LHCN-M2 (cell line): ENCODE data around the gene SLC19A2. TPM values are rescaled to one million over a fixed set of nuclear protein-coding genes. Genes with fewer than 3 reads are reported as not detected.
"Not testable (repeated sequence)": the region's sequence is repeated elsewhere in the genome, so short reads cannot be mapped to it uniquely, and the experiment has no call there.

Experiments
- DNase-seq: peaks from one replicate; pipeline ENCODE4 v3.0.0-alpha.2; 2012; ENCODE audit warnings: low read depth
- polyA plus RNA-seq: library from polyadenylated mRNA; unstranded; fragments of >200 nt; gene quantifications from one replicate; pipeline ENCODE4 v1.2.1, GENCODE V29; 2012; ENCODE audit warnings: missing spikeins
- total RNA-seq: library from RNA; depleted of rRNA; stranded (reverse); fragments of >200 nt; gene quantifications from 2 replicates; pipeline ENCODE4 v1.2.3, GENCODE V29; 2014; rRNA removed

The SLC19A2 gene, protein sequence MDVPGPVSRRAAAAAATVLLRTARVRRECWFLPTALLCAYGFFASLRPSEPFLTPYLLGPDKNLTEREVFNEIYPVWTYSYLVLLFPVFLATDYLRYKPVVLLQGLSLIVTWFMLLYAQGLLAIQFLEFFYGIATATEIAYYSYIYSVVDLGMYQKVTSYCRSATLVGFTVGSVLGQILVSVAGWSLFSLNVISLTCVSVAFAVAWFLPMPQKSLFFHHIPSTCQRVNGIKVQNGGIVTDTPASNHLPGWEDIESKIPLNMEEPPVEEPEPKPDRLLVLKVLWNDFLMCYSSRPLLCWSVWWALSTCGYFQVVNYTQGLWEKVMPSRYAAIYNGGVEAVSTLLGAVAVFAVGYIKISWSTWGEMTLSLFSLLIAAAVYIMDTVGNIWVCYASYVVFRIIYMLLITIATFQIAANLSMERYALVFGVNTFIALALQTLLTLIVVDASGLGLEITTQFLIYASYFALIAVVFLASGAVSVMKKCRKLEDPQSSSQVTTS
- total RNA-seq = 9.6 and 12.2 TPM in 2 replicates
- polyA plus RNA-seq = 1.2 TPM

DNA sequence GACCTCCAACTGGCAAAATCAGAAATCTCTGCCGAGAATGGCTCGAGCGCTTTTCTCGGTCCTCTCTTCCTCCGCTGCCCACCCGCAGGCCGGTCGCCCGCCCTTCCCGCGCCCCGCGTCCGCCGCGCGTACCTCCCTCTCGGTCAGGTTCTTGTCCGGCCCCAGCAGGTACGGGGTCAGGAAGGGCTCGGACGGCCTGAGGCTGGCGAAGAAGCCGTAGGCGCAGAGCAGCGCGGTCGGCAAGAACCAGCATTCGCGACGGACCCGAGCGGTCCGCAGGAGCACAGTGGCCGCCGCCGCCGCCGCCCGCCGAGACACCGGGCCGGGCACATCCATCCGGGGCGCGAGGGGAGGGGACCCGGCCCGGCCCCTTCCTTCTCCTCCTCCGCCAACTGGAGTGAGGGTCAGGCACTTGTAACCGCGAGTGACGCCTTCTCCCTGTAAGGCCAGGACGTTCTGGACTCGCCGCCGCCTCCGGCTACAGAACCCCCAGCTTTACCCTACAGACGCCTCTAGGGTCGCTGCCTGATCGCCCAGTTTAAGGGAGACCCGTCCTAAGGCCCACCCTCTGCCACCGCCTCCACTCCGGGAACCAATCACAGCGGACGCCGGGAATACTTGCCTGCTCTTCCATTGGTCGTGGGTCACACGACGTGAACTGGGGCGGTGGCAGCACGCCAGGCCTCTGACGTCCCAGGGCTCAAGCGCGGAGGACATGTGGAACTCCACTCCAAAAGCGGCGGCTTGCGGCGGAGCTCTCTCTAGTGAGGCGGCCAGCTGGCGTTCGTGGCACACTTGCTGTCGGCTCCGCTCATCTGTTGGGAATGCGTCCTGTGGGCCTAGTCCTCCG lies at the start of gene SLC19A2:
Gene SLC19A2, minus strand, starts transcription at position 514 of the 850 bp plus-strand sequence. Its CDS starts 178 bp downstream, at position 336.
- DNase-seq = peak; percentile 100

DNA sequence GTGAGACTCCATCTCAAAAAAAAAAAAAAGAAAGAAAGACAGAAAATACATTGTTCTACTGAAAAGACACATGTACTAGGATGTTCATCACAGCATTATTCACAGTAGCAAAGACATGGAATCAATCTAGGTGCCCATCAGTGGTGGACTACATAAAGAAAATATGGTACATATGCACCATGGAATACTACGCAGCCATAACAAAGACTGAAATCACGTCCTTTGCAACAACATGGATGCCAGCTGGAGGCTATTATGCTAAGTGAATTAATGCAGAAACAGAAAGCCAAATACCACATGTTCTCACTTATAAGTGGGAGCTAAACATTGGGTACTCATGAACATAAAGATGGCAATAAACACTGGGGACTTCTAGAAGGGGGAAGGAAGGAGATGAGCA lies 48.9 kb upstream of the SLC19A2 start:
- DNase-seq = no peak

DNA sequence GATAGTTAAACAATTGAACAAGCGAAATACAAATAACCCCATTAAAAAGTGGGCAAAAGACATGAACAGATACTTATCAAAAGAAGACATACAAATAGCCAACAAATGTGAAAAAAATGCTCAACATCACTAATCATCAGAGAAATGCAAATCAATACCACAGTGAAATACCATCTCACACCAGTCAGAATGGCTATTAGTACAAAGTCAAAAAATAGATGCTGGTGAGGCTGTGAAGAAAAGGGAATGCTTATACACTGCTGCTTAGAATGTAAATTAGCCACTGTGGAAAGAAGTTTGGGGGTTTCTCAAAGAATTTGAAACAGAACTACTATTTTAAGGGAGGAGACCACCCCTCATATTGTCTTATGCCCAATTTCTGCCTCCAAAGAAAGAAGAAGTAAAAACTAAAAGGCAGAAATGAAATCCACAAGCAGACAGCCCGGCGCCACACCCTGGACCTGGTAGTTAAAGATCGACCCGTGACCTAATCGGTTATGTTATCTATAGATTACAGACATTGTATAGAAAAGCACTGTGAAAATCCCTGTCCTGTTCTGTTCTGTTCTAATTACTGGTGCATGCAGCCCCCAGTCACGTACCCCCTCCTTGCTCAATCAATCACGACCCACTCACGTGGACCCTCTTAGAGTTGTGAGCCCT lies 47.9 kb upstream of the SLC19A2 start:
- not testable (repeated sequence) for DNase-seq

DNA sequence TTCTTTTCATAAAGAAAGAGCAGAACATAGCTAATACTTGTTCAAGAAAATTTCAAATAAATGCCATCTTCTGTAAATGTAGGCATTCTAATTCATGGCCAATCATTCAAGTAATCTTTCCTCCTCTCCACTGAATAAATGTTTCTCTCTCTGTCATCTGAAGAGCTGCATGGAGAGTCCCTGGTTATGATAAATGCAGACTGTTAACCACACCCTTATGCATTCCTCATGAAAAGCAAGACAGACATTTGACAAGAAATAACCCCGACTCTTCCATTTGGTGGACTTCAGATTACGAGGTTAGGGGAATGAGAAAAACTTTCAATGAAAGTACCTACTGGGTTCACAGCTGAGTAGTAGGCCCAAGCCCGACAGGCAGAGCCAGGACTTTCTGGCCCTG lies 44.7 kb upstream of the SLC19A2 start:
- no peak for DNase-seq

DNA sequence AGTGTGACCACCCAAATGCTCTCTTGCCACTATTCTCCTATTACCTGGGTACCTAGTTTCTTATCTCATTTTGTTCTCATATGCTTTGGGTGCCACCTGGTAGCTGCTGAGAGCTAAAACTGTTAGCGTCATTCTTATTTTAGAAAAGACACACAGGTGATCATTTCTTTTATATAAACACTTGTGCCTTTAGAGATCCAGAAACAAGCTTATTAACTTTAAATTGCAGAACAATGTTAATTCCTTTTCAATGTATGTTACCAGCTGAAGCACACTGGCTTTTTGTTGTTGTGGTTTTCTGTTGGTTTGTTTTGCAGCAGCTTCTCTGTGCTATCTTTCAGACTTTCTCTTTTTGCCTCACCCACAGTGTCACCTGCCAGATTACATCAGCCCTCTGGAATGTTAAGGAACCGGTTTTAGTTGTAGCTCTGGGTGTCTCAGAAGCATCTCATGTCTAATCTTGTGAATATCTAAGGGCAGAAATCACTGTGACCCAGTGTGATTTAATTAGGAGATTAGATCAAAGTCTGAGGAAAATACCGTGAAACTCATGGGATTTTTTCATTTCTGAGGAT lies 43.4 kb upstream of the SLC19A2 start:
- peak; percentile 58 for DNase-seq

DNA sequence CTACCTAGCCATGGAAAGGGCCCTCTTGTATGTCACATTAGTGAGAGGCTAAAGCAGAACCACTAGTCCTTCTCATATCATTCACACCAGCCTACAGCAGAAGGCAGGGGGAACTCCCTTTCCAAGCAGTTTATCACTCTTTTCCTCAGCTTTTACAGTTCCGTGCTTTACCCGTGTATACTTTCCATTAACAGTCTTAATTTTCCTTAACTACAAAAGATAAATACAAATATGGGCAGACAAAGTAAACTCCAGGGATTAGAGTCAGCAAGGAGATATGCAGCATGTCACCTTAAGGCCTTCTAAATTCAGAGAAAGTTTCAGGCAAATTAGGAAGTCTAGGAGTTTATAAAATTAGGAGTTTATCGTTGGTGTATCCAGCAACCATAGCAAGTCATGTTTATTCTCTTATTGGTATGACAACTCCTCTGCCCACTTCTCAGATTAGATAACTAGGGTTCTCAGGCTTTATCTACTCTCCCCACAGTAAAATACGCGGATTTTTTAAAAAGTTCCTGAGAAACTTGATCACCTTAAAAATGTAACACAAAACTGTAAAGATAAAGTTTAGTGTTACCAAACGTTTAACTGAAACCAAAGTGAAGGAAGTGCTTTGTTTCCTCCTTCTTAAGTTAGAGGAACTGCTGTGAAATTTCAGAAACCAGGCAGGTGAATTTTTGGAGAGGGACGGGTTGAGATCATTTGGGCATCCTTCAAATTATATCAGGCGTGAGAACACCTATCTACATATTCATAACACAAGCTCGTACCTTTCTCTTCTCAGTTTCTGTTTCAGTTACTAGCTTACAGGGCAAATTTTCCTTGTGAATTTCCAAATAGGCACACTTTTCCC lies 42.7 kb upstream of the SLC19A2 start:
- no peak for DNase-seq

DNA sequence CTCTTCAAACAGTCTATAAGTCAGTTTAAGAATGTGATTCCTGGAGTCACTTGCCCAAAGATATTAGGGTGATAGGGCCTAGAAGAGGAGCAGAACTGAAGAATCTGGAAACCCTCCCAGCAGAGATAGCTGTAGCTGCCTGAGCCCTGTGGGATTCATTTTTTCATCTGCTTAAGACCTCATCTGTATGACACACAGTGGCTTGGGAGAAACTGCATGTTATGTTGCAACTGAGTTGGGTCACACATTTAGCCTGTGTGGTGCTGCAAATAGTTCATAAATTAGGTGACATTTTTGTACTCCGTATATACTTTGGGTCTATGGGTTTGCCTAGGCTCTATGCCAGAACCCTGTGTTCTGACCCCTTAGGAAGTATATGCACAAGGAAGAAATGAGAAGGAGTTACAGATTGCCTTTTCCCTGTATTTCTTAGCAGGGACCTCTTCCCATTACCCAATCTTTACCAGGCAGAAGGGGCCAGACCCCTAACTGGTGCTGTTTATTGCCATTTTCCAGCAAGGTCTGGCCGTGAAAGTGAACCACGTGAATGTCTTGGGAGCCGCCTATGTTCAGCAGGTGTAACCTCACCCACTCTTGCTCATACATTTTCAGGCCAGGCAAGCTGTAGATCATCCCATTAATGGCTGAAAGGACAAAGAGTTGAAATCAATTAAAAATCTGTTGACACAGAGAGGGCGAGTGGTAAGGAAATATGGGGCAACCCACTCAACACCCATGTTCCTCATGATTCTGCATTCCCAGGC lies 41.9 kb upstream of the SLC19A2 start:
- DNase-seq = peak; percentile 15

DNA sequence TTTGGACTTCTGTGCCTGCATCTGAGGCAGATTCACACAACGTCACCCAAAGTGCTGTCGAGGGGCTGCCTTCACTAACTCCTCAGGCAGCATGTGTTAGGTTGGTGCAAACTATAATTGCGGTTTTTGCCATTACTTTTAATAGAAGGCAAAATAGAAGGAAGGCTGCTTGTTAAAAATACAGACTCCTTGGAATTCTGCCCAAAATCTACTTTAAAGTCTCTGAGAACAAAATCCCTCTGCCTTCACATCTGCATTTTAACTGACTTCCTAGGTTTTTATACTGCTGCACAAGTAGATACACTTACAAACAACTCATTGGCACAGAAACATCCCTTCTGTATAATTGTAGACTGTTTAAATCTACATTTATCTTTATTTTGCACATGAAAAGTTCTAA lies 41.3 kb upstream of the SLC19A2 start:
- no peak for DNase-seq

DNA sequence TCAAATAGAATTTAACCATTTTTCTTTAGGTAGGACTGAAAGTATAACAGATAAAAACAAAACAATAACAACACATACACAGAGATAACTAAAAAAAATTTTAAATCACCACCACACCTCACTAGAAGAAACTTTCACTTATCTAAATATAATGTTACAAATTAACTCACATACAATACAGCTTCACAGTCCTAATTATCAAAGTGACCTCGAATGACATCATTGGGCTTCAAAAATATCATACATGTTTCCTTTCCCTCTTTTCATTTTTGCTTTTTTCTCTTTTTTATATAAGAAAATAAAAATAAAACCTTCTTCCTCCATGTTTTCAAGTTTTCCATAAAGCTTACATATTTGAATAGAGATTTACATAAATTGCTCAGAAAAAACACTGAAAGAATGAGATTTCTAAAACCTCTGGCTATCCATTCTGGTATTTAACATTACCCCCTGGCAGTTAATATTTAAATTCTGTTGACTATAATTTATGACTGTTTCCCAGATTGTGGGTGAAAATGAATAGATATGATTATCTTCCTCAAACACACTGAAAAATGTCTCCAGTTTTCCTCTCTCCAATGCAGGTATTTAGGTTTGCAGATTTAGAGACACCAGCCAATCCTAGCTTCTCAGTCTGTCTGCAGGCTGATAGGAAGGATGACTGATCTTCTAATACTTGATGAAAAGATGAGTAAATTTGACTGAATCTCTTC lies 40.5 kb upstream of the SLC19A2 start:
- DNase-seq = no peak

DNA sequence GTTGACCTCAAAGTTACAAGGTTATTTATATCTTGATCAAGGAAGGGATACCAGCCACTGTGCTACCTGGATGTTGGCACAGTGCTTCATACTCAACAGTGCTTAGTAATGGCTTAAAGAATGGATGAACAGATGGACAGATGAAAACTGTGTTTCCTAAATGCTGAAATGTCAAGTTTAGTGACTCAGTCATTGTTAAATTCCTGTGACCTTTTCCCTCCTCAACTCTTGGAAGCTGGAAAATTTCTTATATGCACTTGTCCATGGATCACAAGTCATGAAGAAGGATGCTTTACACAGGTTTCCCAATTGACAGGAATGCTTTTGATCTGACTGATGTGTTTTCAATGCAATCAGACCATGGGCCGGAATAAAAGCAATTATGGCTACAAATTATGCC lies 39.6 kb upstream of the SLC19A2 start:
- no peak for DNase-seq

DNA sequence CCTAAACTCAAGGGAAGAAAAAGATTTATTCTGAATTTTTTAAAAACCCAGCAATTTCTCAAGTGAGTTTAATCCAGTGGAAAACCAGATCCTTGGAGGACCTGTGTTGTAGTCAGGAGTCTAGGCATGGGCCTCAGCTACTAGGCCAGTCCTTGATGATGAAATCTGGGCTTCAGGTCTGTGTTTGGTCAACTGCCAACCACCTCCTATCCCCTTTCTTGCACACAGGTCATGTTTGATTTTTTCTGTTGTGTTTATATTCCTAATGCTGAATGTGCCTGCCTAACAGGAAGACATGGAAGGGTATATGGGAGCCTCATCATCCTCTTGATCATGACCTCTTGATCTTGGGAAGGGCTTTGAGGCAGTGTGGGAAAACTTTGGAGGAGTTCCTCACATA lies 38.2 kb upstream of the SLC19A2 start:
- DNase-seq = no peak

DNA sequence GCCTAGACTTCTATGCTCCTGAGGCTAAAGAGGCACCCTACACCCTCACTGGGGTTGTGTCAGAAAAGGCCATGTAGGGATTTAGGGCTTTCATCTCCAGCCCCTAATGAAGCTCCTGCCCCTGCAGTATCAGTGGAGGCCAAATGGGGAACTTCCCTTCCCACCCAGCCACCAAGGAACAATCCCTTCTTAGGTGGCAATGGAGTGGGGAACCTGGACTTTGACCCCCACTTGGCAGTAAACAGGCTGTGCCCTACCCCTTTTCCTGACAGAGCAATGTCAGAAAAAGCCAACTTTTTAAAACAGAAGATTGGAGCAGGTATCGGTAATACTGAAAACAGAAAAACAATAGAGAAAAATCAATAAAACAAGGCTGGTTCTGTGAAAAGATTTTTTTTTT lies 35.5 kb upstream of the SLC19A2 start:
- DNase-seq = no peak

DNA sequence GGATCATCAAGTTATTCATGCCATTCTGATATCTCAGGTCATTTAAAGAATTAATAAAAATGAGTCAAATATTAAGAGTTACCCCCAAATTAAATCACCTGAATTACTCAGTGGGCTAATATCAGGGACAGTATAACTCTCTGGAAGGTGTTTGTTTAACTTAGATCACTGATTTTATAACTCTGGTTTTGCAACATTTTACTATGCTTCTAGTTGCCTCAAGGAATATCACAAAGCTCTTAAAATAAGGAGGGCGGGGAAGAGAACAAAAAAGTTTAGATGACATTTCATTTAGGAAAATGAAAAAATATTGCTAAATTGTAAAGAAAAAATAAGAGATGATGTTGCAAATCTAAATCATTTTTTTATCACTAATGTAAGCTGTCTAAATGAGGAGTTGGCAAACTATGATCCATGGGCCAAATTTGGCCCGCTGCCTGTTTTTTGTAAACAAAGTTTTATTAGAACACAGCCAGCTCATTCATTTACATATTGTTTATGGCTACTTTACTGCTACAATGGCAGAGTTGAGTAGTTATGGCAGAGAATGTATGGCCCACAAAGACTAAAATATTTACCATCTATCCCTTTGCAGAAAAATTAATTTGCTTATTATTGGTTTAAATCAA lies 31.9 kb upstream of the SLC19A2 start:
- DNase-seq = no peak

DNA sequence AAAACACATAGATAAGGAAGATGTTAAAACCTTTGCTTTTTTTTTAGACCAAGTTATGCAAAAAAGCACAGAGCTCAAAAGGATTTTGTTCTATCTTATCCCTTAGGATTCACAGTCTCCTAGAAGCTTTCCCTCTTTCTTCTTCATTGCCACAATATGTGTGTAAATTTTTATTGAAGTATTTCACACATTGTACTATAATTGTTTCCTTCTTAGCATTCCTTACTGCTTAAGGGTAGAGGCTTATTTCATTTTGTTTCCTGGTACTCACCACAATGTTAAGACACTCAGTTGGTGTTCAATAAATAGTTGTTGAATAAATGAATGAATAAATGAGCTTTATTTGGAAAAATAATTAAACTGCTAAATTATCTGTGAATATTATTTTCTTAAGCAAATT lies 29.9 kb upstream of the SLC19A2 start:
- DNase-seq = no peak

DNA sequence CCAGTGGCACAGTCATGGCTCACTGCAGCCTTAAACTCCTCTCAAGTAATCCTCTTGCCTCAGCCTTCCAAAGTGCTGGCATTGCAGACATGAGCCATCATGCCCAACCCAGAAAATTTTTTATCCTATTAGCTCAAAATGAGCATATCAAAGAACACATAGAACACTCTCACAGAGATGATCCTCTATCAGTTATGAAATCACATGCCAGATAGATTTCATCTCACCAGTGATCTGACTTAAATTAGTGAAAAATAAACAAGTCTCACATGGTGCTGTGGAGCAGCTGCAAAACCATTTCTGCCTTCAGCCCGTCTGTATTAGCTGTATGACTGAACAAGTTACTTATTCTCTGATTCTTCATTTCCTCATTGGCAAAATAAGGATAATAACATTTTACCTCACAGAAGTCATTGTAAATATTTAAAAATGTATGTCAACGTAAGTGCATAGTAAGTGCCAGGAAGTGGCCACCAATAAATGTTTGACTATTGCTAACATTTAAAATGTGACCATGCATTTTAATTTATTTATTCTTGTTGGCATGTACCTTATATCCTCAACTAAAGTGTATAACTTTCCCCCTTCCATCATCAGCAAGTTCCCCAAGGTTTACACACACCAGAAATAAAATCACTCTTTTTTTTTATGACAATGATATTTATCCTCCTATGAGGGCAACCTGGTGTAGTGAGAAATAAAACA lies 29.0 kb upstream of the SLC19A2 start:
- DNase-seq = peak; percentile 64

DNA sequence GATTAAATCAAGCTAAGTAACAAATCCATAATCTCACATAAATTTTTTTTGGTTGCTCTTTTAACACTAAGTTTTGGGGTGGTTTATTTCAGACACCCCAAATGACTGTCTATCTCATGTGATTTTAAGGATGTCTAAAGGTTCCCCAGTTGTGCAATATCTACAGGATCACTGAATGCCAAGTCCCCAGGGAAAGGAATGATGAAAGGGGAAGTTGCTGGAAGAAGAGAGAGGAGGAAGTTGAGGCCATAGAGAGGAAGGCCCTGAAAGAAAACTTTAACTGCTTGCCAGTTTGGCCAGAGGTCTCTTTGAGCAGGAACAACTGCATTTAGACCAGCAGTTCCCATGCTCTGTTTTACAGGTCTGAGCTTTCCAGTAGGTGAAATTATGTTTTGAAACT lies 27.5 kb upstream of the SLC19A2 start:
- DNase-seq = peak; percentile 51

DNA sequence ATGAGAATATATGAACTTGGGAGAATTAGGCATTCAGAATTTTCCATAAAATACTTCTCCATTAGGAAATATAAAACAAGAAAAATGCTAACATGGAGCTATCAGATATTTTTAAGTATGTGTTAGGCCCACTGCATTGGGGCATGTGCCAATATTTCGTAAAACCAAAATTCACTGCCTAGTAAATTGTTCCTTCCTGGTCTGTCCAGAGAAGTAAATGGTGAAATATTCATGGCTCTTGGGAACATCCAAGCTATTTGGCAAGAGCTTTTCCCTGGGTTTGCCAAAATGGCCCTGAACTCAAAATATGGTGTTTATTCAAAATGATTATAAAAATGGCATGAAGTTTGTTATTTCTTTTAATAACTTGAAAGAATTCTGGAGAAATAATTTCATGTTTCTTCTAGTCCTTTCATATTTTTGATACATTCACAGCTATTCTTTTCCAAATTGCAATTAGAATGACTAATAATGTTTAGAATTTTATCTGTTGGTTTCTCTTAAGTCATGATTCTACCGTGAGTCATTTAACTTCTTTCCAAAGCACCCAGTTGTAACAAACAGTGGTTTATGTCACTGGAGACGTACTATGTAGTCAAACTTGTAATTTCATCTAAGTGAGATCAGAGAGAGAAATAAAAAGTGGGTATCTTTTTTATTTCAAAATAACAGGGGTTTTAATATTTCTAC lies 25.7 kb upstream of the SLC19A2 start:
- peak; percentile 83 for DNase-seq
